ENCODE results near the gene NREP. TPM values are rescaled to one million over a fixed set of nuclear protein-coding genes. Genes with fewer than 3 reads are reported as not detected.

The NREP gene
- total and polyA plus RNA-seq, 2 donors (not counting 3 experiments of a cell fraction or from before 2014, with no cell fraction given), result 96.7 to 112 TPM

GRCh38 chr5:111749303-111750026, 7.5 kb downstream of the NREP start:
- no peak for FAIRE-seq
- Histone ChIP-seq H3K27ac (ENCODE audit: insufficient read depth, low read depth, low read length) (no peak overlapping the region), H3K9me1 (replicated peaks; ENCODE audit: control insufficient read depth, extremely low read depth, insufficient read depth, low read length) (no peaks in the 10 kb centered on the region), H3K4me2 (ENCODE audit: insufficient read depth, low read length) (no peak overlapping the region), H2AFZ (ENCODE audit: low read depth, low read length) (no peak overlapping the region), H3K79me2 (ENCODE audit: control insufficient read depth, insufficient read depth, low read length) (peaks cover 30% of the 10 kb centered on the region), H3K36me3 (ENCODE audit: control insufficient read depth in 2 of 2, extremely low read depth in 1 of 2, insufficient read depth in 2 of 2, low read length in 2 of 2) (no peaks in the 10 kb centered on the region), H3K4me3 (replicated peaks in 1 of 3; ENCODE audit: insufficient read depth in 1 of 3, low read depth in 1 of 3, low read length in 3 of 3) (no peak overlapping the region), H3K9me3 (replicated peaks; ENCODE audit: control insufficient read depth, insufficient read depth, low read length) (no peaks in the 10 kb centered on the region), H3K4me1 (ENCODE audit: control insufficient read depth, extremely low read depth, insufficient read depth, low read length) (peaks cover 28% of the 10 kb centered on the region), H3K9ac (replicated peaks; ENCODE audit: extremely low read depth, insufficient read depth, low read length) (no peak overlapping the region), H3K27me3 (ENCODE audit: control insufficient read depth in 2 of 2, insufficient read depth in 2 of 2, low read length in 2 of 2) (no peaks in the 10 kb centered on the region), H4K20me1 (replicated peaks; ENCODE audit: control insufficient read depth, extremely low read depth, insufficient read depth, low read length) (no peaks in the 10 kb centered on the region)
- intact Hi-C loops (cut with micrococcal nuclease), result loop anchor here (2.0 to 10.0 kb wide), 3 partner anchors 199 to 1015 kb away; partner anchors contain the start of gene SLC25A46
- BruUV-seq (replicated peaks), result no TSS peak
- no peak for TF ChIP-seq POLR2A (IDR thresholded peaks at IDR 0.05; ENCODE audit: low read depth, low read length)
- no peak for TF ChIP-seq EZH2 (IDR thresholded peaks at IDR 0.05; ENCODE audit: borderline replicate concordance, low read depth, low read length, severe bottlenecking)
- TF ChIP-seq JUN (IDR thresholded peaks at IDR 0.05; ENCODE audit: borderline replicate concordance, insufficient read depth, insufficient read length, low read depth), result no peak
- no peak for TF ChIP-seq POLR2AphosphoS5 (IDR thresholded peaks at IDR 0.05; ENCODE audit: insufficient read depth, low read depth, low read length)
- TF ChIP-seq CTCF (IDR thresholded peaks at IDR 0.05; ENCODE audit: extremely low read depth in 1 of 2, insufficient read depth in 1 of 2, low read depth in 1 of 2, low read length in 2 of 2), result no peak
- DNase-seq (ENCODE audit: low read depth, low spot score), result no peak
- POLR2A ChIA-PET, result no interaction called here
- dilution Hi-C loops (cut with MboI; ENCODE audit: extremely low pct_ligation_motif_present, low sequenced_read_pairs), result no loop called here
- CTCF ChIA-PET, result interaction anchor here (1.2 to 2.1 kb wide), 2 partner anchors 199 to 218 kb away, joined by 5 read pairs; no protein-coding TSS in a partner anchor

Measured in endothelial cell of umbilical vein (primary cell).